ENCODE results near the gene CSNK1E. TPM values are rescaled to one million over a fixed set of nuclear protein-coding genes. Genes with fewer than 3 reads are reported as not detected.

The CSNK1E gene
- total RNA-seq, 1 experiment from 2014 or later = 193 TPM

DNA sequence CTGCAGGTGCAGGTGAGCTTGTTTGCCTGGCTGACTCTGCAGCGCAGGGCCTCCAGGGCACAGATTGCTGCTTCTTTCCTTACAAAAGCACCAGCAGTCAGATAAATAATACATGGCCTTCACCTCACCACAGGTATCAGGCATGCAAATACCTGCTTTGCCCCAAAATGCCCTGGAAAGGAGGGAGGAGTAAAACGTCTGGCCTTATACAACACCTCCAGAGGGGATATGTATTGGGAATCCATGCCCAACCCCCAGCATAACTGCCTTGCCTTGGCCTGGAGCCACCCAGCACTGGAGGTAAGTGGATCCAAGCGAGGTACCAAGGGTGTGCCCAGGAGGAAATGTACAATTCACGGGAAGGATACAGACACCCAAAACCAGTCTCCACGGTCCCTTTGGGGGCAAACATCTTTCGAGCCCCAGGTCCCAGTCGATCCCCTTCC lies 45.3 kb downstream of the CSNK1E start:
- H4K20me1 ChIP-seq (ENCODE audit: insufficient read depth, low read depth, low read length) = peaks cover 29% of the 10 kb centered on the region
- peak overlapping the region; percentile 76 for H3K4me3 ChIP-seq (ENCODE audit: low read length)
- H3K27ac ChIP-seq (ENCODE audit: low read length) = no peak overlapping the region
- H2AFZ ChIP-seq (ENCODE audit: low read length) = no peak overlapping the region
- H3K79me2 ChIP-seq (ENCODE audit: low read length) = peaks cover 6% of the 10 kb centered on the region
- no peaks in the 10 kb centered on the region for H3K36me3 ChIP-seq (ENCODE audit: insufficient read depth, low read length)
- no peak for DNase-seq
- no peaks in the 10 kb centered on the region for H3K9me3 ChIP-seq (ENCODE audit: low read length)
- no peaks in the 10 kb centered on the region for H3K27me3 ChIP-seq (ENCODE audit: low read length)
- peak overlapping the region; percentile 92 for H3K4me2 ChIP-seq (ENCODE audit: low read depth, low read length, poor library complexity, severe bottlenecking)
- peak overlapping the region; percentile 74 for H3K9ac ChIP-seq (ENCODE audit: low read length)
- H3K9me2 ChIP-seq (replicated peaks; ENCODE audit: insufficient read depth, low read length) = no peaks in the 10 kb centered on the region
- peaks cover 29% of the 10 kb centered on the region for H3K4me1 ChIP-seq (ENCODE audit: low read length)

DNA sequence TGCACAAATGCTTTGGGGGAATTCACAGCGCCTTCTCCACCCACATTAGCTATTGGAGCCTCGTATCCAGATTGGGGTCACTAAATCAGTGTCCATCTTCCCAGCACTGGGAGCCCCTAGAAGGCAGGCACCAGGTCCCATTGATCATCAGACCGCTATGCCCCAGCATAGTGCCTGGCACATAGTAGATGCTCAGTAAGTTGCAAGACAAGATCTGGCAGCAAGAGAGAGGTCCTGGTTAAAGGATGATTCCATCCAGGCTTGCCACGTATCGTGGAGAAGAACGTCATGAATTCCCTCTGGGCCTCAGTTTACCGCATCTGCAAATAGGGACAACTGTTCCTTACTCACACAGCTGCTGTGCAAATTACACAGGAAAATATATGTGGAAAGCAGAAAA lies 46.1 kb downstream of the CSNK1E start:
- Histone ChIP-seq H3K9ac (ENCODE audit: low read length) (no peak overlapping the region), H3K36me3 (ENCODE audit: insufficient read depth, low read length) (no peaks in the 10 kb centered on the region), H3K27me3 (ENCODE audit: low read length) (no peaks in the 10 kb centered on the region), H3K4me3 (ENCODE audit: low read length) (no peak overlapping the region), H3K27ac (ENCODE audit: low read length) (no peak overlapping the region), H3K4me2 (ENCODE audit: low read depth, low read length, poor library complexity, severe bottlenecking) (no peak overlapping the region), H3K9me2 (replicated peaks; ENCODE audit: insufficient read depth, low read length) (no peaks in the 10 kb centered on the region), H3K9me3 (ENCODE audit: low read length) (no peaks in the 10 kb centered on the region), H4K20me1 (ENCODE audit: insufficient read depth, low read depth, low read length) (peaks cover 31% of the 10 kb centered on the region), H3K4me1 (ENCODE audit: low read length) (peaks cover 23% of the 10 kb centered on the region), H3K79me2 (ENCODE audit: low read length) (peaks cover 6% of the 10 kb centered on the region), H2AFZ (ENCODE audit: low read length) (no peak overlapping the region)
- no peak for DNase-seq

DNA sequence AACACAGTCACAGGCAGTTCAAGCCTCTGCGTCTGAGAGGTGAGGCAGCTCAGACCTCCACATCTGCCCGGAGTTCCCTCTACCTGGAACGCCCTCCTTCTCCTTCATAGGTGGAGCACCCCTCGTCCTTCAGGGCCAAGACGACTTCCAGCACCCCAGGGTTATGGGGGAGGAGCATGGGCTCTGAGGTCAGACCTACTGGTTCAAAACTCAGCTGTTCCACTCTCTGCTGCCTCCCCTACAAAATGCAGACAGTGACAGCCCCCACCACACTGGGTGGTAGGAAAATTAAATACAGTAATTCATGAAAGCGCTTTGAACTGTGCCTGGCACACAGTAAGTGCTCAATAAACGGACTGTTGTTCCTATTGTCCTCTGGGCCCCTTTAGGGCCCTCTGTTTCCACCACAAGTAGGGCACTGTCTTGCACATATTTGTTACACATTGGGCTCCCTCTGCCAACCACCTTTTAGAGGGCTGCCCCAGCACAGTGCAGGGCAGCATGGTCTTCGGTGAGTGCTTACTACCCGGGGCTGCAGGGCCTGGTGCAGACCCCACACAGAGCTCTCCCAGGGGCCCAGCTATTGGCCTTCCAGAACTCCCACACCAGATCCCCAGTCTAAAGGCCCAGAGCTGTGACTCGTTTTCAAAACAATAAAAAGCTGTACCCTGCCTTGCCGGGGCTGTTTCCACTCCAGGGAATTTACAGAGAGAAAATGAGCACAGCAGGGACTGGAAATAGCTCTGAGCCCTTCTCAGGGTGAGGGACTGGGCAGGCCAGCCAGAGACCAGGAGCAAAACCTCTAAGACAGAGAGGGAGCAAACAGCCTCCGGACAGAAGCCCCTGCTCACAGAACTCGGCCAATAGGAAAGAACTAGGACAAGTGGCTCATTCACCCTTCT lies 46.9 kb downstream of the CSNK1E start:
- H3K4me3 ChIP-seq (ENCODE audit: low read length) = no peak overlapping the region
- H3K4me2 ChIP-seq (ENCODE audit: low read depth, low read length, poor library complexity, severe bottlenecking) = no peak overlapping the region
- H3K79me2 ChIP-seq (ENCODE audit: low read length) = peaks cover 6% of the 10 kb centered on the region
- no peaks in the 10 kb centered on the region for H3K9me2 ChIP-seq (replicated peaks; ENCODE audit: insufficient read depth, low read length)
- H3K9me3 ChIP-seq (ENCODE audit: low read length) = no peaks in the 10 kb centered on the region
- no peak overlapping the region for H2AFZ ChIP-seq (ENCODE audit: low read length)
- H4K20me1 ChIP-seq (ENCODE audit: insufficient read depth, low read depth, low read length) = peaks cover 36% of the 10 kb centered on the region
- H3K27ac ChIP-seq (ENCODE audit: low read length) = no peak overlapping the region
- no peaks in the 10 kb centered on the region for H3K36me3 ChIP-seq (ENCODE audit: insufficient read depth, low read length)
- DNase-seq = no peak
- H3K4me1 ChIP-seq (ENCODE audit: low read length) = peaks cover 18% of the 10 kb centered on the region
- no peak overlapping the region for H3K9ac ChIP-seq (ENCODE audit: low read length)
- no peaks in the 10 kb centered on the region for H3K27me3 ChIP-seq (ENCODE audit: low read length)

DNA sequence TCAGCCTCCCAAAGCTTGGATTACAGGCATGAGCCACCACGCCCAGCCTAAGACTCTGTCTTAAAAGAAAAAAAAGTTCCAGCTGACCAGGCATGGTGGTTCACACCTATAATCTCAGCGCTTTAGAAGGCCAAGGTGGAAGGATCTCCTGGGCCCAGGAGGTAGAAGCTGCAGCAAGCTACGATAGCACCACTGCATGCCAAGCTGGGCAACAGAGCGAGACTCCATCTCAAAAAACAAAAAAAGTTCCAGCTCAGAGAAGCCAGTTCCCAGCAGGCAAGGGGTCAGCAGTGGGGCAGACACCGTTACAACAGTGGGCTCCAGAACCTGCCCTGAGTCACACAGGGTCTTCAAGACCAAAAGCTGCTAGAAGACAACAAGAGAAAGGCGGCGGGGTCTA lies 47.8 kb downstream of the CSNK1E start:
- H3K4me1 ChIP-seq (ENCODE audit: low read length) = peaks cover 18% of the 10 kb centered on the region
- no peaks in the 10 kb centered on the region for H3K9me3 ChIP-seq (ENCODE audit: low read length)
- no peak for DNase-seq
- no peaks in the 10 kb centered on the region for H3K27me3 ChIP-seq (ENCODE audit: low read length)
- peaks cover 6% of the 10 kb centered on the region for H3K79me2 ChIP-seq (ENCODE audit: low read length)
- no peak overlapping the region for H3K4me3 ChIP-seq (ENCODE audit: low read length)
- no peak overlapping the region for H2AFZ ChIP-seq (ENCODE audit: low read length)
- H3K4me2 ChIP-seq (ENCODE audit: low read depth, low read length, poor library complexity, severe bottlenecking) = no peak overlapping the region
- H3K9me2 ChIP-seq (replicated peaks; ENCODE audit: insufficient read depth, low read length) = no peaks in the 10 kb centered on the region
- no peaks in the 10 kb centered on the region for H3K36me3 ChIP-seq (ENCODE audit: insufficient read depth, low read length)
- H3K9ac ChIP-seq (ENCODE audit: low read length) = no peak overlapping the region
- no peak overlapping the region for H3K27ac ChIP-seq (ENCODE audit: low read length)
- H4K20me1 ChIP-seq (ENCODE audit: insufficient read depth, low read depth, low read length) = peaks cover 37% of the 10 kb centered on the region

DNA sequence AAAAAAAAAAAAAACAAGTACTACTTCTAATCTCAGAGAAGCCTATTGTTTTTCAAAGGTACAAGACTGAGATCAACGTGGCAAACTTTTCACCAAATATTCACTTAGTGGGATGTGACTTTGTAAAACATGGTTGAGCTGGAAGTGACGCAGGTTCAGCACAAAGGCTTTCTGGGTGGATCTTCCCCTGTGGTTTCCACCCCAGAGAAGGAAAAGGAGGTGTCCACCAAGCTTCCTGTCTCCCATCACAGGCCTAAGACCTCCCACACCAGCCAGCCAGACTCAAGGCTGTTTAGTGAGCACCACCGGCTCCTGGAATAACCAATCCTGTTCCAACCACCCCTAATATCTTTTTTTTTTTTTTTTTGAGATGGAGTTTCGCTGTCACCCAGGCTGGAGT lies 50.1 kb downstream of the CSNK1E start:
- Histone ChIP-seq H3K9ac (ENCODE audit: low read length) (no peak overlapping the region), H4K20me1 (ENCODE audit: insufficient read depth, low read depth, low read length) (peaks cover 39% of the 10 kb centered on the region)
- DNase-seq = no peak

DNA sequence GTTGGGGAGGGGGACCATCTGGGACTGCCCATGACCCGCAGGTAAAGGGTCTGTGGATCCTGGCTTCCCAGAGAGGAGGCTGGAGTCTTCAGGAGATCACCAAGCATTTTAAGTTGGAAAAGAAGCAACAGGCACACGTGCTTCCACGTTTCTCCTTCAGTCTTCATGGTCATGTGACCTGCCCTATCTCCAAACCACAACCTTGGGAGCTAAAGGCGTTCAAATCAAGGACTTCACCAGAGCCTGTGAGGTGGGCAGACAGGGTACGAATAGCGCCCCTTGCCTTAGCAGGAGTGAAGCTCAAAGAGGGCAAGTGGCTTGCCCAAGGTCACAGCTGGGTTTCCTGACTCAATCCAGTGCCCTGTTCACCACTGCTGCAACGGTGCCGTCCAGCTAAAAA lies 51.1 kb downstream of the CSNK1E start:
- H3K4me1 ChIP-seq (ENCODE audit: low read length) = no peaks in the 10 kb centered on the region
- no peak overlapping the region for H2AFZ ChIP-seq (ENCODE audit: low read length)
- peaks cover 31% of the 10 kb centered on the region for H4K20me1 ChIP-seq (ENCODE audit: insufficient read depth, low read depth, low read length)
- H3K9ac ChIP-seq (ENCODE audit: low read length) = no peak overlapping the region
- no peak for DNase-seq
- no peaks in the 10 kb centered on the region for H3K27me3 ChIP-seq (ENCODE audit: low read length)
- H3K79me2 ChIP-seq (ENCODE audit: low read length) = peaks cover 2% of the 10 kb centered on the region
- H3K4me2 ChIP-seq (ENCODE audit: low read depth, low read length, poor library complexity, severe bottlenecking) = no peak overlapping the region
- H3K9me2 ChIP-seq (replicated peaks; ENCODE audit: insufficient read depth, low read length) = no peaks in the 10 kb centered on the region
- H3K36me3 ChIP-seq (ENCODE audit: insufficient read depth, low read length) = no peaks in the 10 kb centered on the region
- no peak overlapping the region for H3K4me3 ChIP-seq (ENCODE audit: low read length)
- H3K9me3 ChIP-seq (ENCODE audit: low read length) = no peaks in the 10 kb centered on the region
- no peak overlapping the region for H3K27ac ChIP-seq (ENCODE audit: low read length)

More for the DNA sequence above, 50.1 kb downstream of the CSNK1E start:
- no peak overlapping the region for H3K27ac ChIP-seq (ENCODE audit: low read length)
- H3K79me2 ChIP-seq (ENCODE audit: low read length) = peaks cover 6% of the 10 kb centered on the region
- H3K4me3 ChIP-seq (ENCODE audit: low read length) = no peak overlapping the region
- H3K27me3 ChIP-seq (ENCODE audit: low read length) = no peaks in the 10 kb centered on the region
- no peak overlapping the region for H3K4me2 ChIP-seq (ENCODE audit: low read depth, low read length, poor library complexity, severe bottlenecking)
- no peaks in the 10 kb centered on the region for H3K36me3 ChIP-seq (ENCODE audit: insufficient read depth, low read length)
- H3K4me1 ChIP-seq (ENCODE audit: low read length) = peaks cover 7% of the 10 kb centered on the region
- no peak overlapping the region for H2AFZ ChIP-seq (ENCODE audit: low read length)
- no peaks in the 10 kb centered on the region for H3K9me2 ChIP-seq (replicated peaks; ENCODE audit: insufficient read depth, low read length)
- no peaks in the 10 kb centered on the region for H3K9me3 ChIP-seq (ENCODE audit: low read length)

DNA sequence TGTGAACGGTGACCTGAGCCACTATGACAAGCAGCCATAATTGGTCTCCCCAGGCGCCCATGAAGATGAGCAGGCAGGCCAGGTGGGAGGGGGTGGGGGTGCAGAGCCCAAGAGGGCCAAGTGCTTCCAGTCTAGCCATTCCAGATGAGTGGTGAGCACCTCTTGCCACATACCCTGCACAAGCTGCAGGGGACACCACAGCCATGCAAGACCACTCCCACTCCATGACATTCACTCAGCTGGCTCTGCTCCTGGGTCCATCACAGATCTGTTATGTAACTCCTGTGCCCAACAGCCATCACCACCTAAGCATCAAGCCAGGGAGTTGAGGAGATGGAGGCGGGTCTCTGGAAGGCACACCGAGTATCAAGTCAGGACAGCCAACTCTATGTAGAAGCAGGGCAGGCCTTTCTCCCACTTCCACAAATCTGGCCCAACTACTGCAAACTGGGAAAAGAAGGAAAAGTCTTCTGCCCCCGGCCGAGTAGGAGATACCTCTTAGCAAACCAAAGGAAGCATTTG lies 52.9 kb downstream of the CSNK1E start:
- no peaks in the 10 kb centered on the region for H3K9me3 ChIP-seq (ENCODE audit: low read length)
- no peak overlapping the region for H3K9ac ChIP-seq (ENCODE audit: low read length)
- no peak overlapping the region for H3K4me2 ChIP-seq (ENCODE audit: low read depth, low read length, poor library complexity, severe bottlenecking)
- DNase-seq = no peak
- peaks cover 16% of the 10 kb centered on the region for H3K4me1 ChIP-seq (ENCODE audit: low read length)
- peaks cover 26% of the 10 kb centered on the region; the same call in 1 of the 2 replicates for H4K20me1 ChIP-seq (ENCODE audit: insufficient read depth, low read depth, low read length)
- H3K9me2 ChIP-seq (replicated peaks; ENCODE audit: insufficient read depth, low read length) = no peaks in the 10 kb centered on the region
- no peak overlapping the region for H3K4me3 ChIP-seq (ENCODE audit: low read length)
- H3K27me3 ChIP-seq (ENCODE audit: low read length) = no peaks in the 10 kb centered on the region
- no peak overlapping the region for H2AFZ ChIP-seq (ENCODE audit: low read length)
- H3K79me2 ChIP-seq (ENCODE audit: low read length) = peaks cover 2% of the 10 kb centered on the region; the same call in 1 of the 2 replicates
- no peaks in the 10 kb centered on the region for H3K36me3 ChIP-seq (ENCODE audit: insufficient read depth, low read length)
- no peak overlapping the region for H3K27ac ChIP-seq (ENCODE audit: low read length)

DNA sequence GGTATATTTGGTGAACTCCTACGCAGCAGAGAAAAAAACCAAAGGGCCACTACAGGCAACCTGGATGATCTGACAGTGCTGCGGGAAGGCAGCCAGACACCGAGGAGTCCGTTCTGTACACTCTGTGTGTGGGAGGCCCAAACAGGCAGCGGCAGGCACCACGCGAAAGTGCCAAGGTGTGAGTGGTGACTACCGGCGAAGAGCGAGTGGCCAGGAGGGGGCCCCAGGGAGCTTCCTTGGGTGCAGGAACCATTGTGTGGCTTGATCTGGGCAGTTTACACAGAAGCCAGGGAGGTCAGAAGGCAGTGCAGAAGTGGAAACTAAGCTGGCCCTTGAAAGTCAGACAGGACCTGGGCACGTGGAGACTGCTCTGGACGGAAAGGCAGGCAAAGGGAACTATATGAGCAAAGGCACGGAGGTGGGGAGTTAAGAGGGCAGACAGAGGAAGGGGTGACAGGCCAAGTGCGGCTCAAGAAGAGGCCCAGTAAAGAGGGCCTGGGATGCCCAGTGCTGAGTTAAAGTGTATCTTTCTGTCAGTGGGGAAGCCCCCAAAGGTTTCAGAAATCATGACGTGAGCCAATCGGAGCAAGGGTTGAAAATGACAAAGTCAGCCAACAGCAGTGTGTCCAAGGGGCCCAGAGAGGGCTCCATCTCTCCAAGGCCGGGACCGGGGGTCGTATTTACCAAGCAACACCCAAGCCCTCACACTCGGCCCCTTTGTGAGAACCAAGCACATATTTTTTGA lies 55.0 kb downstream of the CSNK1E start:
- Histone ChIP-seq H3K79me2 (ENCODE audit: low read length) (no peaks in the 10 kb centered on the region), H3K36me3 (ENCODE audit: insufficient read depth, low read length) (no peaks in the 10 kb centered on the region), H3K27me3 (ENCODE audit: low read length) (no peaks in the 10 kb centered on the region), H3K9me3 (ENCODE audit: low read length) (no peaks in the 10 kb centered on the region), H3K9me2 (replicated peaks; ENCODE audit: insufficient read depth, low read length) (no peaks in the 10 kb centered on the region), H3K4me1 (ENCODE audit: low read length) (peaks cover 18% of the 10 kb centered on the region), H3K4me2 (ENCODE audit: low read depth, low read length, poor library complexity, severe bottlenecking) (no peak overlapping the region), H3K27ac (ENCODE audit: low read length) (no peak overlapping the region), H3K9ac (ENCODE audit: low read length) (no peak overlapping the region), H3K4me3 (ENCODE audit: low read length) (no peak overlapping the region), H2AFZ (ENCODE audit: low read length) (no peak overlapping the region), H4K20me1 (ENCODE audit: insufficient read depth, low read depth, low read length) (peaks cover 32% of the 10 kb centered on the region; the same call in 1 of the 2 replicates)
- peak; percentile 80 for DNase-seq
